GM18868 (cell line): ENCODE measurements around the gene CCNY.
"Not testable (repeated sequence)": the region's sequence is repeated elsewhere in the genome, so short reads cannot be mapped to it uniquely, and the experiment has no call there.

Source experiments
- ATAC-seq: cut with Tn5 transposase; IDR thresholded peaks from one replicate; pipeline ENCODE4 v1.9.1; 2021; ENCODE audit warnings: mild to moderate bottlenecking, moderate library complexity; ENCODE audit not compliant: unreplicated experiment

The CCNY gene

GRCh38 chr10:35400595-35401268 lies 64.4 kb downstream of the CCNY start:
- ATAC-seq: no peak

- not testable (repeated sequence) for ATAC-seq
These were observed 67.2 kb downstream of the CCNY start for GRCh38 chr10:35403491-35403890.

- not testable (repeated sequence) for ATAC-seq
These were observed 67.8 kb downstream of the CCNY start for GRCh38 chr10:35404077-35404476.

GRCh38 chr10:35406003-35406630 lies 69.8 kb downstream of the CCNY start:
- ATAC-seq: not testable (repeated sequence)

- not testable (repeated sequence) for ATAC-seq
These were observed 71.4 kb downstream of the CCNY start for GRCh38 chr10:35407696-35408095.

GRCh38 chr10:35409094-35409582 lies 72.8 kb downstream of the CCNY start:
- ATAC-seq: peak; percentile 94

- no peak for ATAC-seq
These were observed 73.5 kb downstream of the CCNY start for GRCh38 chr10:35409808-35410207.

GRCh38 chr10:35412003-35412723 lies 75.9 kb downstream of the CCNY start:
- no peak for ATAC-seq

- ATAC-seq: no peak
These were observed 76.7 kb downstream of the CCNY start for GRCh38 chr10:35412900-35413491.

GRCh38 chr10:35413985-35414861 lies 77.9 kb downstream of the CCNY start:
- ATAC-seq: no peak

- no peak for ATAC-seq
These were observed 79.2 kb downstream of the CCNY start for GRCh38 chr10:35415505-35415904.

- ATAC-seq: no peak
These were observed 80.5 kb downstream of the CCNY start for GRCh38 chr10:35416619-35417312.

- no peak for ATAC-seq
These were observed 81.0 kb downstream of the CCNY start for GRCh38 chr10:35417313-35417625.

GRCh38 chr10:35417795-35418194 lies 81.5 kb downstream of the CCNY start:
- ATAC-seq: no peak

GRCh38 chr10:35418580-35418979 lies 82.3 kb downstream of the CCNY start:
- ATAC-seq: not testable (repeated sequence)

- no peak for ATAC-seq
These were observed 83.7 kb downstream of the CCNY start for GRCh38 chr10:35420044-35420443.

GRCh38 chr10:35420827-35421552 lies 84.7 kb downstream of the CCNY start:
- ATAC-seq: no peak

GRCh38 chr10:35421553-35422178 lies 85.4 kb downstream of the CCNY start:
- no peak for ATAC-seq

GRCh38 chr10:35422228-35422627 lies 85.9 kb downstream of the CCNY start:
- ATAC-seq: no peak
